ENCODE measurements around the gene WWP2. TPM values are rescaled to one million over a fixed set of nuclear protein-coding genes. Genes with fewer than 3 reads are reported as not detected.

WWP2 gene
- polyA plus RNA-seq, 1 donor from 2014 or later = 11.9 TPM

- H2AFZ ChIP-seq (ENCODE audit: low read depth, low read length) = no peak overlapping the region
- H3K4me2 ChIP-seq (ENCODE audit: low read length) = no peak overlapping the region
- peaks cover 4% of the 10 kb centered on the region for H3K36me3 ChIP-seq (ENCODE audit: insufficient read depth, low read length)
- H3K27ac ChIP-seq (ENCODE audit: low read length) = no peak overlapping the region
- H4K20me1 ChIP-seq (ENCODE audit: insufficient read depth) = no peaks in the 10 kb centered on the region
- H3K9me3 ChIP-seq (ENCODE audit: low read length) = no peaks in the 10 kb centered on the region
- H3F3A ChIP-seq (ENCODE audit: insufficient read depth, low read length, poor library complexity, severe bottlenecking) = no peaks in the 10 kb centered on the region
- no peaks in the 10 kb centered on the region for H3K9me2 ChIP-seq (ENCODE audit: insufficient read depth, low read length)
- H3K4me3 ChIP-seq (ENCODE audit: low read length) = no peak overlapping the region
- H3K9ac ChIP-seq (ENCODE audit: low read length) = no peak overlapping the region
- TF ChIP-seq MXI1 (conservative IDR thresholded peaks at IDR 0.05; ENCODE audit: poor library complexity, severe bottlenecking) (no peak), TAF1 (IDR thresholded peaks at IDR 0.05; ENCODE audit: low read depth) (no peak), CTCF (IDR thresholded peaks at IDR 0.05; ENCODE audit: poor library complexity, severe bottlenecking) (no peak), EZH2 (IDR thresholded peaks at IDR 0.05; ENCODE audit: borderline replicate concordance, insufficient read depth, low read length, poor library complexity, severe bottlenecking) (no peak), REST (IDR thresholded peaks at IDR 0.05; ENCODE audit: borderline replicate concordance) (no peak), RAD21 (conservative IDR thresholded peaks at IDR 0.05) (no peak), EP300 (conservative IDR thresholded peaks at IDR 0.05; ENCODE audit: poor library complexity, severe bottlenecking) (no peak), POLR2AphosphoS5 (IDR thresholded peaks at IDR 0.05) (no peak), SMC3 (conservative IDR thresholded peaks at IDR 0.05; ENCODE audit: poor library complexity) (no peak)
- no peaks in the 10 kb centered on the region for H3K79me2 ChIP-seq (replicated peaks; ENCODE audit: insufficient read depth, low read length)
- H3K27me3 ChIP-seq (ENCODE audit: insufficient read depth, low read depth, low read length) = no peaks in the 10 kb centered on the region
Observed at GRCh38 chr16:69931631-69932030, 169.5 kb downstream of the WWP2 start.

GRCh38 chr16:69932228-69932627 lies 170.1 kb downstream of the WWP2 start:
- Histone ChIP-seq H2AFZ (ENCODE audit: low read depth, low read length) (no peak overlapping the region), H4K20me1 (ENCODE audit: insufficient read depth) (no peaks in the 10 kb centered on the region), H3K9ac (ENCODE audit: low read length) (no peak overlapping the region), H3K9me3 (ENCODE audit: low read length) (no peaks in the 10 kb centered on the region), H3K4me2 (ENCODE audit: low read length) (no peak overlapping the region), H3K36me3 (ENCODE audit: insufficient read depth, low read length) (peaks cover 4% of the 10 kb centered on the region), H3K9me2 (ENCODE audit: insufficient read depth, low read length) (no peaks in the 10 kb centered on the region), H3K79me2 (replicated peaks; ENCODE audit: insufficient read depth, low read length) (no peaks in the 10 kb centered on the region), H3K27ac (ENCODE audit: low read length) (no peak overlapping the region), H3K4me3 (ENCODE audit: low read length) (no peak overlapping the region), H3K27me3 (ENCODE audit: insufficient read depth, low read depth, low read length) (no peaks in the 10 kb centered on the region), H3F3A (ENCODE audit: insufficient read depth, low read length, poor library complexity, severe bottlenecking) (no peaks in the 10 kb centered on the region)
- TF ChIP-seq CTCF (IDR thresholded peaks at IDR 0.05; ENCODE audit: poor library complexity, severe bottlenecking) (no peak), TAF1 (IDR thresholded peaks at IDR 0.05; ENCODE audit: low read depth) (no peak), EP300 (conservative IDR thresholded peaks at IDR 0.05; ENCODE audit: poor library complexity, severe bottlenecking) (no peak), SMC3 (conservative IDR thresholded peaks at IDR 0.05; ENCODE audit: poor library complexity) (no peak), MXI1 (conservative IDR thresholded peaks at IDR 0.05; ENCODE audit: poor library complexity, severe bottlenecking) (no peak), EZH2 (IDR thresholded peaks at IDR 0.05; ENCODE audit: borderline replicate concordance, insufficient read depth, low read length, poor library complexity, severe bottlenecking) (no peak)
